NCI-H2107 (cell line): ENCODE measurements around the gene MYNN.
A peak's percentile ranks its signal among the peaks of the same experiment; 100 is the strongest.
"Not testable (repeated sequence)": the region's sequence is repeated elsewhere in the genome, so short reads cannot be mapped to it uniquely, and the experiment has no call there.

Experiments
- DNase-seq: peaks from one replicate; lab custom pipeline; 2025; lab: John Stamatoyannopoulos, UW

The MYNN gene

DNA sequence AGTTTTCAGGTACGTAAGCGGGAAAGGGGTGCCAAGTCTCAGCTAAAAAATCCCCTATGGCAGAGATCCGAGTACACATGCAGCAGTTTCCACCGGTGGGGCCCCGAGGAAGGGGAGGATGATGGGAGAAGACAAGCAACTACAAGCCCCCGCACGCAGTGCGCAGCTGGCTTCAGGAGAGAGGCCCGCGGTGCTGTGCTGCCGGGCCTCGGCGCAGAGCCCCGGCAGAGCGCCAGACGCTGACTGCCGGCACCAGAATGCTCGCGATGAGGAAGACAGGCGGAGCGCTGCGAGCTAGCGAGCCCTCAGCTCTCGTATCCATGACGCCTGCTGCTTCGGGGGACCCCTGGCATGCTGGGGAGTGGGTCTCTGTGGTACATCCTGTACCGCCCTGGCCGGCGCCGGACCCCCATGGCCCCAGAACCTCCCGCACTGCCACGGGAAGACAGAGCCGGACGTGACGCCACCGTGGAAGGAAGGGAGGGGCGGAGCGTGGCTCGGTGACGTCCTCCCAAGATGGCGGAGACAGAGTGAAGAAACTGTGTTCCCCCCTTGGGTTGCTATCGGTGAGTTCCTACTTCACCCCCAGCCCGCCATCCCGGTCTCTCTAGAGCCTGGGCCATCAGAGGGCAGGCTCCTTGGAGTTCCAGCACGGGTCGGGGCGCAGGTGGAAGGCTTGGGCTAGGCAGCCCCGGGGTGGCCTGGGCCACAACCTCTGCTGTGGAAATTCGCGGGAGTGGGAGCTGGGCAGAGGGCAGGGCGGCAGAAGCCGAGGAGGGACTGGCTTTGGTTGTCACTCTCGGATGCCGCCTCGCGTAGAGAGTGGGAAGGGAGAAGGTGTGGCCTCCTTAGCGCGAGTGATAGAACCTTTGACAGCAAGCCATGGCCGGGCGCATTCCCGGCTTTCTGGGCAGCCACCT lies at the start of gene MYNN:
Gene MYNN (plus strand): TSS at position 500 of the 920 bp plus-strand sequence. CDS start 900 bp downstream, outside the sequence.
- peak; percentile 96 for DNase-seq

DNA sequence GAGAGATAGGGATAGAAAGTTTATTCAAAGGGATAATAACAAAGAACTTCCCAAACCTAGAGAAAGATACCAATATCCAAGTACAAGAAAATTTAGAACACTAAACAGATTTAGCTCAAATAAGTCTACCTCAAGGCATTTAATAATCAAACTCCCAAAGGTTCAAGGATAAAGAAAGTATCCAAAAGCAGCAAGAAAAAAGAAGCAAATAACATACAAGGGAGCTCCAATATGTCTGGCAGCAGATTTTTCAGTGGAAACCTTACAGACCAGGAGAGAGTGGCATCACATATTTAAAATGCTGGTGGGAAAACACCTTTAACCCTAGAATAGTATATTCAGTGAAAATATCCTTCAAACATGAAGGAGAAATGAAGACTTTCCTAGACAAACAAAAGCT lies 41.3 kb upstream of the MYNN start:
- DNase-seq = not testable (repeated sequence)

DNA sequence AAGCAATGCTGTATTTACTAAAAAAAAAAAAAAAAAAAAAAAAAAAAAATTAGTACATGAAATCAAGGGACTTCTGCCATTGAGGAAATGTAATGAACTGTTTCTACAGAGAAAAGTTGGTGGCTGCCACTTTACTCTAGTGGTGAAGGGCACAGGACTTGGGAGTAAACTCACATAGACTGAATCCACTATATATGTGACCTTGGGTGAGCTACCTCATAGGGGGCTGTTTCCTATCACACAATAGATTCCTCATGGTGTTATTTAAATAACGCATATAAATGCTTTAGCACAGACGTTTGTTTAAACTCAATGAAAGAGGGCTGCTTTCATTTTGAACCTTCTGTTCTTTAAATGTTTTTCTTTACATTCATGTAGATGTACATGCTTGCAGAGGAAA lies 34.1 kb upstream of the MYNN start:
- no peak for DNase-seq

DNA sequence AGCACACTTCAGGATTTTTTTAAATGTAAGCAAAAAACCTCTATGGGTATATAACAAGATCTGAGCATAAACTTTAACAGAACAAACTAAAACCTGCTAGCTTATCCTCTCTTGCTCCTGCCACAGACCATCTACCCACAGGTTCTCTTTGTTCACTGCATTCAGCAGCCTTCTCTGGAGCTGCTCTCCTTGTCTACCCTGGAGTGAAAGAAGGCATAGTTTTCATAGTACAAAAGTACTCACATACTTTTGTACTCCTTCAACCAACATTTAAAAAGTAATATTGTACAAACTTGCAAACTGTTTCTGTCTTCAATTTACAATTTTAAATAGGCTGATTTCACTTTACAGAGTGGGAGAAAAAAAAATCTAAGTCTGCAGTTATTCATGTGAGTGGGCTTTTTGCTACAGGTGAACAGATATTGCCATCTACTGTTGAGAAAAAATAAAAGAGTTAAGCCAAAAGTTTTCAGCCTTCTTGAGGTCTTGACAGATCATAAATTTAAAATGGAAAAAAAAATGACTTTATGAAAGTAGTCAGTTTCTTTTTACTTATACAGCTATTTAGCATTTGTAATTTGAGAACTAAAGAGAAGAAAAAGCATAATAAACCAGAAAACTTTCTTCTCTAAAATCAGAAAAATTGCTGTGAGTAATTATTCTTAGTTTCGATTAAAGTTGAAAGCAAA lies 28.7 kb upstream of the MYNN start:
- no peak for DNase-seq

DNA sequence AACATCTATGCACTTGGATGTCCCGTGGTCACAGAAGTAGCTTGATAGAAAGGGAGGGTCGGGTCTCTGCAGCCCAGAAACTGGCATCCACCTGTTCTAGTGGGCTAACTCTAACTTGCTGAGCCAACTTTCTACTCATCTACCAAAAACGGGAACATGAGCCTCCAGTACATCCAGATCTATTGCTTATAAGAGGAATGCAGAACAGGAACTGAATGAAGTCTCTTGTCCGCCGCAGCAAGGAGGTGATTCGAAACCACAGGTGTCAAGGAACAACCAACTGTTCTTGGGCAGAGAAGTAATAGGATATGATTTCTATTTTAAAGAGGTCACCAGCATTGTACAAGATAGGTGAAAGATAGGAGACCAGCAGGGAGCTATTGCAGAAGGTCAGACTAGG lies 26.3 kb upstream of the MYNN start:
- no peak for DNase-seq

DNA sequence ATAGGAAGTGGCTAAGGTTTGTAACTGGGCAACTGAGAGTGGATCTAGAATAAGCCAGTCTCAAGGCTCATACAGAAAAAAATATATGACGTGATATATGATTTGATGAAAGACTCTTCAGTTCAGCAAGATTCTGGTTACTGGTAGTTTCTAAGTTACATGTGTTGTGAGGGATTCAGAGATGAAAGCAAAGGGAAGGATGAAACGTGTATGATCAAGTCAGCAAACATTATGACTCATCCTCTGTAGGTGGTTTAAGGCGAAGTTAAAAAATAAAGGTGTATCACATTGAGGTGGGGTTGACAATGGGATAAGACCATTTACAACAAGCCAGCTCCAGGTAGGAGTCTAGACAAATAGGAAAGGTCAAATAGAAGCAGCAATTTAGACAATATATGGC lies 24.5 kb upstream of the MYNN start:
- DNase-seq = no peak

DNA sequence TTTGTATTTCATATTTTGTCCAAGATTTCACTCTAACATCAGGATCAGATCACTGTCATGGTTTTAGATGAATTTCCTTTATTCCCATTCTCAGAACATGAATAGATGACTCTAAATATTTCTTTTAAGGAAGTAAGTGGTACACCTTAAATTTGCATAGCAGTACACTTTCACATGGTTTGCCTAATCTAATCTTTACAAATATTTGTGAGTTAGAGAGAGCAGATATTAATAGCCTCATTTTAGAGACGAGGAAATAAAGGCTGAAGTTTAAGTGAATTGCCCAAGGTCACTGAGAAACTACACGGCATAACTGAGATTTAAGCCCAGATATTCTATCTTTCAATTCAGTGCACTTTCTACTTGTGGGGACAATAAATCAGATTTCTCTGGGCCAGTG lies 22.5 kb upstream of the MYNN start:
- no peak for DNase-seq

DNA sequence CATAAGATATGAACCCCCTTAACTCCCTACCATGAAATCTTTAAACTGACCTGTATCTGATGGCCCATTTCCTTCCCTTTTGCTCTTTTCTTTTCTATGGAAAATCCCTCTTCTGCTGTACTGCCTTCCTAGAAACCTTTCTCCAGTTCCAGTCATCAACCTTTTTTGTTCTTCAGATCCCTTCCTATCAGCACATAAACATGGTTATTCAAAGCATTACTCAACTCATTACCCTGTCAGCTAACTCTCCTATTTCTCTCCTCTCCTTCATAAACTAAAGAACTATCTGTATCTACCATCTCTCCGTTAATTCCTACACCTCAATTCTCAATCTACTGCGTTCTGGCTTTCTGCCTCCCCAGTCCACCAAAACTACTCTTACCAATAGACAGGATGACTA lies 21.3 kb upstream of the MYNN start:
- no peak for DNase-seq

DNA sequence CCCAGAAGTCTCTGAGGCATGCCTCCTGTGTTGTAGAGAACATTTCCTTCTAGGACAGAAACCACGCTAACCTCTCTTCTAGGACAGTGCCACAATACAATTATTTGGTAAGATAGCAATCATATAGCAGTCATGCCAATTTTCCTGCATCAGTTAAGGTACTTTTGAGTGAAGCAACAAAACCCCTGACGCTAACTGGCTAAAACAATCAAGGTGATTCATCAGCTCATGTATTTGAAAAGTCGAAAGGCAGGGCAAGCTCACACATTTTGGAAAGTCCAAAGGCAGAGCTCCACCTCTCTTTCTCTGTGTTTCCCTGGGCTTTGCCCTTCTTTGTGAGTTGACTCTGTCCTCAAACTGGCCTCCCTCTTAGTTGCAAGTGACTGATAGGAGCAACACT lies 18.5 kb upstream of the MYNN start:
- DNase-seq = no peak

DNA sequence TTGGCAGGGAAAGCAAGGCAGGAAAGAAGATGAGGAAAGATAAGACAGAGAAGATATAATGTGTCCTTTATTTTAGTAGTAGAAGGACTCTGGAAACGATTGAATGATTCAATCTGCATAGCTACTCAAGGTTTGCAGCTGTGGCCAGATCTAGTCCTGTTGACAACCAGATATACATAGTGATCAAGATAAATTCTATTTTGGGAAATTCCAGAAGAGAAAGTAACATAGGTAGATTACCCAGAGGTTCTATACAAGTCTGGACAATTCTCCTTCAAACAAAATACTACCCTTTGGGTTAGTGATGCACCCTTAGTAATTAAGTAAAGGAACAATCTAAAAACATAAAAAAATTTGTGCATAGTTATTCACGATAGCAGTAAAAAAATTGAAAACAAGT lies 17.7 kb upstream of the MYNN start:
- no peak for DNase-seq

DNA sequence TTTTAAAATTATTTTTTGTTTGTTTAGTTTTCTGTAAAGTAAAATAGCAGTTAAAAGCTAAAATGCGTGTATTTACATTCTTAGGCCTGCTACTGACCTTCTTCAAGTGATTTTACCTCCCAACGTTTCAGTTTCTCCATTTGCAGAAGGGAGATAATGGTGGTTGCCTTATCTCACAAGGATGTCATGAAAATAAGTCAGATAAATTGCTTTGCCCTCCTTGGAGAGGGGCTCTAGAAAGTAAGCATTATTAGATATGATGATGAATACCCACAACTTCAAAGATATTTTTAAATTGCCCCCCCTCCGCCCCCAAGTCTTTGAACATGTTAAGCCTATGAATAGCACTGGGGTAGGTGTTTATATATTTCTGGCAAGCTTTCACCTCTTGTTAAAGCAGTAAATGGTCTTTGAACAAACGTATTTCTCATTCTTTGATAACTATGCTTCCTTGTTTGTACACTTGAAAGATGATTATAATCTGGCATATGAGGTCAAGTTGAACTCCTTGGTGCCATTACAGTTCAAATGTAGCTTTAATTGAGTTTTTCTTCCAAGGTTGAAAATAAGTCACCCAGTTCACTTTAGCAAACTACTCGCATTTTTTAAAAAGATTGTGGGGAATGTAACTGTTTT lies 14.7 kb upstream of the MYNN start:
- no peak for DNase-seq

DNA sequence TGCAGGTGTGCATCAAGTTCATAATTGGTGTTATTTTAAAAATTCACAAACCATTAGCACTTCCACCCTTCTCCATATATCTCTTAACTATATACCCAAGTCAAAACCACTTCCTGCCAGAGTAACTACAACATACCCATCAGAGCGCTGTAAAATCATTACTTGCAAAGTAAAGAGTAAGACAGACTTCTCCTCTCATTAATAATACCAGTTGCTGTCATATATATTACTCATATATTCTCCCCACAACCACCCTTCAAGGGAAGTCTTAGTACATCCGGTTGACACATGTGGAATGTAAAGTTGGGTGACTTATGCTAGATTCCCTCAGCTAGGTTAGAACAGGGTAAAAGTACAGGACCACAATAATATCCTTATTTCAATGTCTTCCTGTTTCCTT lies 13.9 kb upstream of the MYNN start:
- no peak for DNase-seq

DNA sequence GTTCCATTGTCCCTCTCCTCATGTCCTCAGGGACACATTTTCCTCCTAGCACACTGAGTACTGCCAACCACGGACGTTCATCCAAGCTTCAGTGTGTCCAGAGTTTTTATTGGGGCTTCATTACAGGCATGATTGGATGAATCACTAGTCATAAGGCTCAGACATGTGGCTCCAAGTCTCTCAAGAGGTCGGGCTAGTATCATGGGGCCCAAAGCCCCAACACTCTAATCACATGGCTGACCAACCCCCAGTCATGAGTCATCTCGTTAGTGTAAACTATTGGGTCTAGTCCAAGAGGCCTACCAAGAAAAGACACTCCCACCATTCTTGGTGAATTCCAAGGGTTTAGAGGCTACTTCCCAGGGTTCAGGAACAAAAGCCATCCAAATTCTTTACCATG lies 12.7 kb upstream of the MYNN start:
- DNase-seq = no peak

DNA sequence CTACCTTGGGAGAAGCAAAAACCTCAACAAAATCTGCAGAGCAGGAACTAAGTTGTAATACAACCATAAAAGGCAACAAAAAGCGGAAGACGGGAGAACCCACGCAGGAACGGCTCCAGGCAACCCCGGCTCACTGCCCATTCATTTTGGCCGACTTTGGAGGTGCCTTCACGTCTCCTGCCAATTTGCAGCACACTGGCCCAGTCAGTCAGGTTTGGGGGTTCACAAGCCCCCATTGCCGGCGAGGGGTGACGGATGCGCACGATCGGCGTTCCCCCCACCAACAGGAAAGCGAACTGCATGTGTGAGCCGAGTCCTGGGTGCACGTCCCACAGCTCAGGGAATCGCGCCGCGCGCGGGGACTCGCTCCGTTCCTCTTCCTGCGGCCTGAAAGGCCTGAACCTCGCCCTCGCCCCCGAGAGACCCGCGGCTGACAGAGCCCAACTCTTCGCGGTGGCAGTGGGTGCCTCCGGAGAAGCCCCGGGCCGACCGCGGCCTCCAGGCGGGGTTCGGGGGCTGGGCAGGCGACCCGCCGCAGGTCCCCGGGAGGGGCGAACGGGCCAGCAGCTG lies 8.8 kb upstream of the MYNN start:
- DNase-seq = peak; percentile 61

DNA sequence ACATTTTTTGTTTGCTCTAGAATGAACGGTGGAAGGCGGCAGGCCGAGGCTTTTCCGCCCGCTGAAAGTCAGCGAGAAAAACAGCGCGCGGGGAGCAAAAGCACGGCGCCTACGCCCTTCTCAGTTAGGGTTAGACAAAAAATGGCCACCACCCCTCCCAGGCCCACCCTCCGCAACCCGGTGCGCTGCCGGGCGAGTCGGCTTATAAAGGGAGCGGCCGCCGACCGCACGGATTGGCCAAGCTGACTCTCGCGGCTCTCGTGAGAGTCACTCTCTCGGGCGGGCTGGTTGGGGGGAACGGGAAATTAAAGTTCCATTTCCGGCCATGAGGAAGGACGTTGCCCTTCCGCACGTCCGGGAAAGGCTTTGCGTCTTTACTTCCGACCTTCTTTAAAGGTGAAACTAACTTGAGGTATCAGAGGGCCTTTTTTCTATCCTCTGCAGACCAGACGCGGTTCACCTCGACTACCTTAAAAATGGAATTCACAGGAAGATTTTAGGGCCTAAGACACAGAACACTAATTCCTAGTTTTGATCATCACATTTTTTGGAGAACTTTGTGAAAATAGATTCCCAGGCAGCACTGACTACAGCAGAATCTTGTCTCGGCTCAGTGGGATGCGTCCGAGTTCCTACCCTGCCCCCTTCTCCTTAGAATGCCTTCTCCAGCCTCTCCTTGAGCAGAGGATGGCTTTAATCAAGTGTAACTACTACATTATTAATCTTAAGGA lies 8.1 kb upstream of the MYNN start, which contains the start of gene TERC:
Gene TERC (minus strand): TSS at position 179 of the 731 bp plus-strand sequence.
- peak; percentile 99 for DNase-seq

DNA sequence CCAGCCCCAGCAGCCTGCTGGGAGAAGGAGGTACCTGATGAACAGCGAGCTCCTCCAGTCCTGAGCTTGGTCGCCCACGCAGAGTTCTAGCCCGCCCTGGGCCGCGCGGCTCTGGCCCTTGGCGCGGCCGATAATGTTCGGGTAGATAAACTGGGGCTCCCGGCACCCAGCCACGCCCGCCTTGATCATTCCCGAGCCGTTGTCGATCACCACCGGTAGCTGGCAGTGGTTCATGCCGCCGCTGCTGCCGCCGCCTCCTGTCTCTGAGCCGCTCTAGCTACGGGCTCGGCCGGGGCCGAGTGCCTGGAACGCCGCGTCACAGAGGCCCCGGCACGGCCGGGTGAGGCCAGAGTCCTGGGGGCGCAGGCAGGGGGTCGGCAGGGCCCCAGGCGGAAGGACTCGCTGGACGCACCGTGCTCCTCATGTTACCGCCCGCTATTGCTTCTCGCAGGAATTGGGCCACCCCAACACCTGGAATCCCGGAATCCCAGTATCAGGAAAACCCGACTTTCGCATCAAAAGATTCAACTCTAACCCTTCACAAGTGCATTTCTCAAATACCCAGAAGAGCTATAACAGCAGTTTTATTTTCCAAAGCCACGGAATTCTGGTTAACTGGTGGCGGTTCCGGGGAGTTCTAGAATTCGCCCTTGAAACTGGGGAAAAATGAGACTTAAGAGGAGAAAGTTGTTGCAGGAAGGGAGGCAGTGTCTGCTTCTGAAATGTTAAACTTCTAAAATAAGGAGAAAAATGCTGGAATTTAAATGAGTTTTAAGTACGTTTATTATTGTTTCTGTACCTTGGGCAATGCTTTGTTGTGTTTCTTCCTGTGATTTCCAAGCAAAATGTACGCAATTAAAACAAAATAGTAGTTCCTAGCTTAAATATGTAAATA lies 3.7 kb upstream of the MYNN start, which contains the start of gene ACTRT3:
Gene ACTRT3 (minus strand): TSS at position 275 of the 895 bp plus-strand sequence. CDS start 41 bp downstream, at position 234.
- no peak for DNase-seq

DNA sequence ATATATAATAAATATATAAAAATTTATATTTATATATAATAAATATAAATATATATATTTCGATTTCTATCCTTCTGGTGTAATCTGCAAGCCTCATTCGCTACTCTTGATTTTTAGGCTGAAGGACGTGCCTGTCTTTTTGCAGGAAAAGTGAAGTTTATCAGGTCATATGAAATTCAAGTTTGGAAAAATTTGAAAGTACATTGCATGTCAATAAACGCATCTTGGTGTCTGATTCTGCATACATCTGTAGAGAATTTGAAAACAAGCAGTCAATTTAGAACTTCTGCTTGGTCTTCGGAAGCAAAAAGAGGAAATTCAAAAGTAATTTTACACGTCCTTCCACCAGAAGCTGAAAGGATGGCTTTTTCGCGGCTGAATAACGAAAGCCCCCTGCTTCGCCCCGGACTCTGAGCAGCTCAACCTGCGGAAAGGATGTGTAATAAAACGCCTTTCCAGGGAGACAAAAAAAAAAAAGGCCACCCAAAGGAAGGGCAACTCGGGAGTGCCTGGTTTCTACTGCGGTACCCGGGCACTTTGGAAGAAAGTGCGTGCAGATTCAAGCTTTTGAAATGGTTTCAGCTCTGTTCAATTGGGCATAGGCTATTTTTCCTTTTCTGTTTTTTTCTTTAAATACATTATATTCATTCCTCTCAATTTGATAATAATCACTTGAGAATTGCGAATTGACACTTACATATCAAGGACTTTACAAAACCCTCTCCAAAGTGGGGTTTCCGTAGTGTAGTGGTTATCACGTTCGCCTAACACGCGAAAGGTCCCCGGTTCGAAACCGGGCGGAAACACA lies 1.5 kb upstream of the MYNN start:
- DNase-seq = peak; percentile 88

DNA sequence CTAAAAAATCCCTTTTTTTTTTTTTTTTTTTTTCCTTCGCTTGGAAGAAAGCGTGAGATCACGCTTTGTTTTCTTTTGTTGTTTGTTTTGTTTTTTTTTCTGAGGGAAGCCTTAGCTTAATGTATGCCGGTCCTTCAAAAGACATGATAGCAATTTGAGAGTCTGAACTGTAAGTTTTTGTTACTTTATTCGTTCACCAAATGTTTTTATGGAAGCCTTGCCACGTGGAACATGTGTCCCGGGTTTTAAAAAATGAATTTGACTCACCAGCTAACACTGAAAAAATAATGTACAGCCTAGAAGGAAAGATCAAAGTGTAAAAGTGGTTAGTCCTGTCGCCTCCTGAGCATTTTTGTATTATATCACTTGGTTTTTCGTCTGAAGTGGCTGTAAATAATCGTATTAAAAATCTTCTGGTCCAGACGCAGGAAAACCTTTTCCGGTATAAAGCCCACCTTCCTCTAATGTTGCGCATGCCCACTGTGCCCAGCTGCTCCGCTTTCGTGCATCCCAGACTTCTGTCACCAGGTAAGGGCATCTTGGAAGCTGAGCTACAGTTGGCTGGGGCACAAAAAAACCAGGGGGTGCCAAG lies 795 bp upstream of the MYNN start:
- DNase-seq = peak; percentile 81

DNA sequence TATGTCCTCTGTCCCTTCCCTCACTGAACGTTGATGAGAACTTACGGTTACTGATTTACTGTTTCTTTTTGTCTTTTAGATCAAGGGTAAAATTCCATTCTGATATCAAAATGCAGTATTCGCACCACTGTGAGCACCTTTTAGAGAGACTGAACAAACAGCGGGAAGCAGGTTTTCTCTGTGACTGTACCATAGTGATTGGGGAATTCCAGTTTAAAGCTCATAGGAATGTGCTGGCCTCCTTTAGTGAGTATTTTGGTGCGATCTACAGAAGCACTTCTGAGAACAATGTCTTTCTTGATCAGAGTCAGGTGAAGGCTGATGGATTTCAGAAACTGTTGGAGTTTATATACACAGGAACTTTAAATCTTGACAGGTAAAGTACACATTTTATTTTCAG lies 990 bp downstream of the MYNN start:
- no peak for DNase-seq
